GM21367 (cell line): Measurements from ENCODE around the gene NKD2.
"Not testable (repeated sequence)": the region's sequence is repeated elsewhere in the genome, so short reads cannot be mapped to it uniquely, and the experiment has no call there.

Experiments
- ATAC-seq: cut with Tn5 transposase; IDR thresholded peaks from one replicate; pipeline ENCODE4 v1.9.1; 2021; ENCODE audit not compliant: unreplicated experiment

Gene NKD2

GRCh38 chr5:1055896-1056610 is 47.5 kb downstream of the NKD2 start:
- ATAC-seq, result no peak

GRCh38 chr5:1056611-1057484 is 48.2 kb downstream of the NKD2 start:
- no peak for ATAC-seq

GRCh38 chr5:1057485-1058082 is 49.0 kb downstream of the NKD2 start:
- no peak for ATAC-seq

GRCh38 chr5:1058083-1058945 is 49.7 kb downstream of the NKD2 start:
- no peak for ATAC-seq

- no peak for ATAC-seq
Observed at GRCh38 chr5:1058988-1059883, 50.6 kb downstream of the NKD2 start.

DNA sequence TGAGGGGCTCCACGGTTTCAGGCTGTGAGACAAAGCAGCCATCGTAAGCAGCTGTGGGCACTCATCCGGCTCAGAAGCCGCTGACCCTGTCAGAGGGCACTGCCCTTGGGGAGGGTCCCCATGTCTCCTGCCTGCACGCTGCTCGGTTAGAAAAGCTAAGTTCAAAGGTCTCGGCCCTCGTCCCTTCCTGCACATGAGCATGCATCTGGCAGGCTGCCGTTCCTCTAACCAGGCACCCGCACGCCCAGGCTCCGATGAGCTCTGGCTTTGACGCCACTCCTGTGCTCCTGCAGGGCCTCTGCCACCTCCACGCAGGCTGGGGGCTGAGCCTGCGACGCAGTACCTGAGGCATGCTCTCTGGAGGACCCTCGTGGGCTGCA is 51.3 kb downstream of the NKD2 start:
- ATAC-seq, result no peak

- ATAC-seq, result no peak
Observed at GRCh38 chr5:1060535-1060981, 52.0 kb downstream of the NKD2 start.

- ATAC-seq, result not testable (repeated sequence)
Observed at GRCh38 chr5:1061292-1061691, 52.7 kb downstream of the NKD2 start.

DNA sequence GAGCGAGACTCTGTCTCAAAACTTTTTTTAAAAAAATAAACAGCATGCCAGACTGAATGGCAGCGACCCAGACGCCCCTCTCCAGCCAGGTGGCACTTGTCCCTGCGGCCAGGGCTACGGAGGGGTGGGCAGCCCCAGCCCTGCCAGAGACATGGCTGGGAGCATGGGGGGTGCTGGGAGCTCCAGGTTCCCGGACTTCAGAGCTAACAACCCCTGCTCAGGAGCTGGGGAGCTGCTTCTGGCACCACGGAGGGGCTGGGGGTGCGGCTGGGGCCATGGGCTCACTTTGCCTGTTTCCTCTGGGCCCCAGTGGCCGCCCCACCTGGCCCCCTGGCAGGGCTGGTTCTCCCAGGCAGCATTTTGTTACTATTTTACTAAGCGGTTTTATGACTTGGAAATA is 53.3 kb downstream of the NKD2 start:
- ATAC-seq, result no peak

DNA sequence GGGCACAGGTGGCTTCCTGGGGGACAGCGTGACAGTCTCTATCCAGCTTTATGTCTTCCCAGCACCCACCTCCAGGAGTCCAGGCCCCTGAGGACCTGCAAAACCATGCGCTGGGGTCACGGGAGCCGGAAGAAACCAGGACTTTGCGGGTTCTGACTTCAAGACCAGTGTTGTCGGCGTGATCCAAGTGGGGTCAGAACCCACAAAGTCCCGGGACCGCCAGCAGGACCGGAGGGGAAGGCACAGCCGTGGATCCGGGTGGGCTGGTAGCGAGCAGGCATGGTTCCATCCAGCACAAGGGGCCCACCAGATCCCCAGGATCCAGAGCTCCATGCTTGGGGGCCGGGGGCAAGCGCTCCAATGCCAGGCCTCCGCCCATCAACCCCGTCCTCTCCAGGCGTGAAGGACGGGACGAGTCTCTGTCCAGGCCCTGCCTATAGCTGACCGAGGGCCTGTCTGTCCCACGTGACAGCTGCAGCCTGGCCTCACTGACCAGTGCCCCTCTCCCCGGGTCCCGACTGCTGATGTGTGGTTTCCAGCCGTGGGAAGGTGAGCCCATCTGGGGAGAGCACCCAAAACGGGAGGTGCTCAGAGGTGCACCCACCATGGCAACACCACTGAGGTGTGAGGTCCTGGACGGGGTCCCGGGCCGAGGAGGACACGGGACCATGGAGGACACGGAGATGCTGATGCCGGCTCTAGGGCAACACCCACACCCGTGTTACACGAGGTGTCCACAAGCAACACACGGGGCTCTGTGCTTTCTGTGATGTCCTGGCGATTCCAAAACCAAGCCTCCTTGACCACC is 54.4 kb downstream of the NKD2 start:
- ATAC-seq, result no peak

GRCh38 chr5:1063661-1064382 is 55.2 kb downstream of the NKD2 start:
- no peak for ATAC-seq

DNA sequence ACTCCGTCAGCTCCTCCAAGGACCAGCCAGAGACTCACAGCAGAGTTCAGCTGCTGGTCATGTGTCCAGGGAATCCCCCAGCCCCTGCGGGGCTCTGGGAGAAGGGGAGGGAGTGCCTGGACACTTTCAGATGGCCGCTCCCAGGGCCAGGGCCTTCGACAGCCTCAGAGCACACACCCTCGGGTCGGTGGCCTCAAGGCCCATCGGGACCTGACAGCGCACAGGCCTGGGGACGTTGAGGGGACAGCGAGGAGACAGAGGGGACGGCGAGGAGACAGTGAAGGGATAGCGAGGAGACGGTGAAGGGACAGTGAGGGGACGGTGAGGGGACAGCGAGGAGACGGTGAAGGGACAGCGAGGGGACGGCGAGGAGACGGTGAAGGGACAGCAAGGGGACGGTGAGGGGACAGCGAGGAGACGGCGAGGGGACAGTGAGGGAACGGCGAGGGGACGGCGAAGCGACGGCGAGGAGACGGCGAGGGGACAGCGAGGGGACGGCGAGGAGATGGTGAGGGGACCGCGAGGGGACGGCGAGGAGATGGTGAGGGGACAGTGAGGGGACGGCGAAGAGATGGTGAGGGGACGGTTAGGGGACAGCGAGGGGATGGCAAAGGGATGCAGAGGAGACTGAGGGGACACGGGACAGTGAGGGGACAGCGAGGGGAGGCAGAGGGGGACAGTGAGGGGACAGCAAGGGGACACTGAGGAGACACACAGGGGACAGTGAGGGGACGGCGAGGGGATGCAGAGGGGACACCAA is 56.0 kb downstream of the NKD2 start:
- no peak for ATAC-seq

DNA sequence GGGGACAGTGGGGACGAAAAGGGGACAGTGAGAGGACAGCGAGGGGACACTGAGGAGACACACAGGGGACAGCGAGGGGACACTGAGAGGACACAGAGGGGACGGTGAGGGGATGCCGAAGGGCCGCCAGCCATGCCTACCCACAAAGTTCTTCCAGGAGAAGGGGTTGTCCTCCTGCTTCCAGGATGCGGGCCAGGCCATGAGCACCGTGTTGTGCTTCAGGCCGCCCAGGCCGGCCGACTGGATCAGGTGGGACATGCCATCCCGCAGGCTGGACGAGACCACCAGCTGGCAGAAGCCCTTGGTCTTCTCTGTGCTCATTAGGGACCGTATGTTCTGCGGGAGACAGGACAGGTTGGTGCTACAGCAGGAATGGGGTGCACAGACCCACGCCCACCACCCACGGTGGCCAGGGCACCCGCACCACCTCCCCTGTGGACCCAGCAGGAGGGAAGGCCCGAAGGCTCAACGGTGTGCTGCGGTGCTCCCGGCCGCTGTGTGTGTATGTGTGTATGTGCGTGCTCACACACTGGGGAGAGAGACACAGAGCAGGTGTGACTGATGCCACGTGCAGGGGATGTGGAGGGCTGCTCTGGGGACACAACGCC is 56.6 kb downstream of the NKD2 start:
- no peak for ATAC-seq

GRCh38 chr5:1065891-1066650 is 57.5 kb downstream of the NKD2 start:
- no peak for ATAC-seq

- no peak for ATAC-seq
Observed at GRCh38 chr5:1066676-1067075, 58.1 kb downstream of the NKD2 start.
